ENCODE measurements around the gene GULP1.
"Not testable (repeated sequence)": the region's sequence is repeated elsewhere in the genome, so short reads cannot be mapped to it uniquely, and the experiment has no call there.

GULP1 gene

DNA sequence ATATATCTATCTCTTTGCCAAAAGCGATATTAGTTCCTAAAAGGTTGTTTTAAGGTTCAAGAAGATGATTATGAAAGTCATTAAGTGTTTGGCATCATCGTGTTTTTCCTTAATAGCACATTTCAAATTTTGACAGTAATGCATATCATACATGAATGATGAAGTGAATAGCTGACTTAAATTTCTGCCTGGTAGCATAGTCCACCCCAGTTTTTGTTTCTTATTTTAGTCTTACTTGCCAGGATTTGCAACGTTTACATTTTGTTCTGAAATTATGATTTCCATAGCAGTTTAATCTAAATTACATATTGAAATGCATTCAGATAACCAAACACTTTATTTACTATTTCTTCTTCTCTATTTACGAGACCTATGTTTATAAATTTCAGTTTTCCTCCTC is 201.1 kb downstream of the GULP1 start:
- DNase-seq = no peak

DNA sequence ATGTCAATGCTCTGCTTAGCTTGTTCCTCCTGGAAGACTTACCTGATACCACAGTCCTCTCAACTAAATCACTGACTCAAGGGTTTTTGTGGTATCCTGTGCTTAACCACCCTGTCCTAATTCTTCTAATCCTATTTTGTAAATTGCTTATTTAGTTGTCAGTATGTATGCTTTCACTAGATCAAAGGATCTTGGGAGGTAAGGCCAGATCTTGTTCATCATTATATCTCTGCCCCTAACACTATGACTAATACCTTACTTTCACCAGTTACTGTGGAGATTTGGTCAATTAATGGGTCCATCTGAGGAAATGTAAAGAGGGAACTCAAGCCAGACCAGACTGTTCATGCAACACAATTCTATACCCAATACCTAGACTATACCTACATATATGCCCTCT is 203.2 kb downstream of the GULP1 start:
- no peak for DNase-seq

DNA sequence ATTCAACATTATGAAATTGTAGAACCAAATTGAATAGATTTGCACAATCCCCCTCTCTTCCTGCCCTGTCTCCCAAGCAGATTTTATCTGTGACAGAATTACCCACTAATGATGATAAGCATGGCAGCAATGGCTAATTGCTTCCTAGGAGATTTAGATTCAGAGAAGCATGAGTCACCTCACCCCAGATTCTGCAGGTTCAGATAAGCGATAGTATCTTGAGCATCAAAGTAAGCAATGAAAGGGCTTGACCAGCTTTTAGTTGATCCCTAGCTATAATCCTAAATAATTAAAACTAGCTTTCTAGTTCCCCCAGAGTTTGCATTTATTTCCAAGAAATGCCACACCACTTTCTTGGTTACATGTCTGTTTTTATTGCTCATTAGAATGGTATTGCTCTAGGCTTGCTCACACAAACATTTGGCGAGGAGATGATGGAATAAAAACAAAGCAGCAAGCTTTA is 204.3 kb downstream of the GULP1 start:
- no peak for DNase-seq

DNA sequence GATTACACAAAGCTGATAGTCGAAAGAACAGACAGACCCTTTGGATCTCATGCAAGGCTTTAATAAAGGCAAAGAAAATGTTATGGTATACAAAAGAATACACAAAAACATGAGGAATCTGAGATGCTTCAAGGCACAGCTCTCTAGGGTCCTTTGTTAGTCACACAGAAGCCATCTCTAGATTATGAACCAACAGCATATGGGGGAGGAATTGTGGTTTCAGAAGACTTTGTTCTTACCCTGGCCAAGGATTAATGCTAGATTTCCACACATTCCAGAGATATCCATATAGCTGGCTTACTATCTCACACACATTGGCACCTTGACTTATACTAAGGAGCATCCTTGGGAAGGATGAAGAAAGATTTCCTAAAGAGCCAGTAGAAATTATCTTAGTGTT is 206.1 kb downstream of the GULP1 start:
- DNase-seq = no peak

DNA sequence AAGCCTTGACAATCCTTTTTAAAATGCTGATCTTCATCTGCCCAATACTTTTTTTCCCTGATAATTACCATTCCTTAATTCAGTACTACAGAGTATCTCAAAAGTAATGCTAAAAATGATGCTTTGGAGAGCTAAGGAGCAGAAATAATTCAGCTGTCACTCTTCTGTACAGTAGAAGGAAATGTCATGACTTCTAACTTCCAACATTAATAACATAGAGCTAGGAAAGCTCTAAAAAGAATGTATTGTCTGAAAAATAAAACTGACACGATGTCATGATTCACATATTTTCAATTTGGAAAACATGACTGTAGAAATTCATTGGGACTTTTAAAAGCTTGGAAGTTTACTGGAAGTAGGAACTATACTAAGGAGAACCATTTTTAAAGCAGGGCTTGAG is 212.3 kb downstream of the GULP1 start:
- no peak for DNase-seq

DNA sequence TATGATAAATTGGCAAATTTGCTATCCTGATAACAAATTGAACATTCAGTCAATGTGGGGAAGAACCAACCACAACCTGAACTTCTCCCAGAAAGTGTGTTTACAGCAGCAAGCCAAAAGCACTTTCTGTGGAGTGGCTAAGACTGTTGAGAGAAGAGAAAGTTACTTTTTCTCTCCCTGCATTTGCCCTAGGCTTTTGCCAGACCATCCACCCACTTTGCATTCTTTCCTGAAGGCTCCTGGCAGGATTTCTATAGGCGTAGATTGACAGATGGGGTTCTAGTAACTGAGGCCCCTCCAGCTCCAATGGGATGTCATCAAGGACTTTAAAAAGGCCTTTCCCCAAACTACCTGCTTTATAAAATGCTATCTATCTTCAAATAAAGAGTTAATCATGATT is 215.2 kb downstream of the GULP1 start:
- no peak for DNase-seq

DNA sequence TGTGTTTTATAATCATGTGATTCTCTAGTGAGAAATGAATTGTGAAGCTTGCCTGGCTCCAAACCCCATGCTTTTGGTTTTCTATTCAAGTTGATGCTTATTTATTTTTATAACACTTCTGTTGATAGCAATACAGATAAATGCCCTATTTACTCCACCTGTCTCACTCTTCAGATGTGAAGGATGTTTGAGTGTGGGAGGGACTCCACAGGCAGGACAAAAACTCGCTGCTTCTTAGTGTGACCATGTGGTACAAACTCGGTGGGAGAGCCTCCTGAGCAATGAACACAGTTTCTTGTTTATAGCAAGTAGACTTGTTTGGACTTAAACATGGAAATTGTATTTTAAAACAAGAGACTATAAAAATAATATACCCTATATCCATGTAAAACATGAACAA is 219.7 kb downstream of the GULP1 start:
- DNase-seq = no peak

DNA sequence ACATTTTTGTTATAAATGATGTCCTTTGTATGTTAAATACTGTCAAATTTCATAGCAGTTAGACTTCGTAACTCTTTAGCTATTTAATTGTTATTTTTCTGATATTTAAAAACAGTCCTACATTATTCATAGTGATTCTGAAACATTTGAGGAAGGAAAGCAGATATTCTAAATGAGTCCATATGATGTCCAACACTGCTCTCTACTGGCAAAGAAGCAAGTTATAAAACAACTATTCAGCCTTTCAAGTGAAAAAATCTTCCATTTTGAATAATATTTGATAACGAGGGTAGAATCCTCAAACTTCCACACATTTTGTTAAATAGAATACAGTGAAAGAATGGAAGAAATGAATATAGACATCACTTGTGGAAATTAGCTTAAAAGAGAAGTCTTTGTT is 220.8 kb downstream of the GULP1 start:
- peak; percentile 48 for DNase-seq

DNA sequence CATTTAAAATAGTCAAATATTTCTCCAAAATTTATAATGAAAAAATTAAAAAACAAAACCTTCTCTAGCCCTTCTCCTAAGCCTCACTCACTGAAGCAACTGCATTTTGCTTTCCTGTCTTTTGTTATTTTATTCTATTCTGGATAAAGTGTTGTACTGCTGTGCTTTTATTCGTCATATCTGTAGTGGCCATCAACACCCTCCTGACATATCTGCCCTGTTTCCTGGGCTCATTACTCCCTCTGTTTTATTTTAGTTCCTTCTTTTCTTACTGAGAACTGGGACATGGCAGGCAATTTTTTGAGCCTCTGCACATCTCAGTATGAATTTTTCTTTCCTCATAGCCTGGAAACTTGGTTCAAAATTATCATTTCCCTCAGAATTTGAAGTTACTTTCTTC is 224.2 kb downstream of the GULP1 start:
- no peak for DNase-seq

DNA sequence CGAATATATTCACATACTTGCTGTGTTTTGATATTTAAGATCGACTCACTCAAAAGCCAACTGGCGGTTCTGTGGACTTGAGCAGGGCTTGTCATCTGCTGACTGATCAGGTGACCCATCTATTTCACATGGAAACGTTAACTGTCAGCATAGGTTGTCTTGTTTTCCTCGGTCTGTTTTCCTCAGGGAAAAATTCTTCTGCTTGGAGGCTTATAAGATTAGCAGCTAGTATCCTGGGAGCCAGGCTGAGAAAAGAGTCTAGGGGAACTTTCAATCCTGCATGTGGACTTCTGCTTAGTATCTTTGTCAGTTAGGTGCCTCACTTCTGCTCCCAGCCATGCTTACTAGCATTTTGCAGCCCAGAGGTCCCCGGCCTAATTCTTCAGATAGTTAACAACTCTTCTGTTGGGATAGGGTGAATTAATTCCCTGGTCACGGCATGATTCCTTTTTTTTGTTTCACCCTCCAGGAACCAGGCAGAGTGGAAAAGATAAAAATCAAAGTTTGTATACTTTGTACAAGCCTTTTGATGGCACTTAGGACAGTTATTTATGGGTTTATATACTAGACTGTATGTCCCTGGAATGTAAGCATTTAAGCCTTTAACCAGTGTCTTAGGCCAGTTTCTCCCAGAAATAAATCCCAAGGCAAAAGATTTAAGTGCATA is 226.0 kb downstream of the GULP1 start:
- DNase-seq = no peak

DNA sequence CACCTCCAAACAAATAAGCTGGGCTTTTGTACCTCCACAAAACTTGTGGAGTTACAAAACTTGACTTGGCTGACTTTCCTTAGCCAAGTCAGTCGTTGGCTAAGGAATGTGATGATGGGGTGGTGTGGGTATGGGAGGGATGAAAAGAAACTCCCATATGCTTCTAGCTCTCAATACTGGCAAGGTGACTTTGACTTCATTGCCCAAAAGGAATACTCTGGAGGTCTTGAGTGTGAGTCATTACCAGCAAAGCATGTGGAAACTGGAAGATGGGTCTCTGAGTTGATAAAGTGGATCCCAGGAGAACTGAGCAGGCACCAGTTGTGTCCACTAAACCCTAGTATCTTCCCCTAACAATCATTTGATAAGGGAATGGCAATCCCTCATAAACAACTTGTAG is 226.7 kb downstream of the GULP1 start:
- no peak for DNase-seq

DNA sequence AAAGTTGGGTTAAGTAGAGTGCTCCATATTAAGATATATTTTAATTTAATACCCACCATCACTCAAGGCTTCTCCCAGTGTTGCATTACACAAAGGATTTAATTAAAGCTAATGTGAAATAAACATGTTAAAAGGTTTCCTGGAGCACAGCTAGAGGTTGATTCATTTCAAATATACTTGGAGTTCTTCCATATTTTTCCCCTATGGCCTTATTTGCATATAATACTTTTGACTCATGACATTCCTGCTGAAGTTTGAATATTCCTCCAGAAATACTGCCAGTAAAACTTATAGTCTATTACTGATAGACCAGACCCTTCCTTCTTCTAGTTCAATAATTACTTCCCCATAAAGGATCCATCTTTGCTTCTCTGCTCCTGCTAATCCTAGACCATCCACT is 227.5 kb downstream of the GULP1 start:
- no peak for DNase-seq

DNA sequence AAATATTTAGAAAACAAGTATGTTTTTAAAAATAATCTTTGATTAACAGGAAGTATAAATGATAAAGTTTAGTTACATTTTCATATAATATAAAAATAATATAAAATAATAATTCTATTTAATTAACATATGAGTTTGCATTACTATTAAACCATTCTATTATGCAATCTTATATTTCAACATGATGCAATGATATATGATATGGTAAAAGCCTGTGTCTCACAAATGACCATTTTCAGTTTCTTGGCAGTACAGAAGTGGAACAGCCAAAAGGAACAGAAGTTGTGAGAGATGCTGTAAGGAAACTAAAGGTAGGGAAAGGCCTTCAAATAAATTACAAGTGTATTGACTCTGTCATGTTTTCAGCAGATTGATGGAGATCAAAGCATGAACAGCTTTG is 230.8 kb downstream of the GULP1 start:
- DNase-seq = no peak

DNA sequence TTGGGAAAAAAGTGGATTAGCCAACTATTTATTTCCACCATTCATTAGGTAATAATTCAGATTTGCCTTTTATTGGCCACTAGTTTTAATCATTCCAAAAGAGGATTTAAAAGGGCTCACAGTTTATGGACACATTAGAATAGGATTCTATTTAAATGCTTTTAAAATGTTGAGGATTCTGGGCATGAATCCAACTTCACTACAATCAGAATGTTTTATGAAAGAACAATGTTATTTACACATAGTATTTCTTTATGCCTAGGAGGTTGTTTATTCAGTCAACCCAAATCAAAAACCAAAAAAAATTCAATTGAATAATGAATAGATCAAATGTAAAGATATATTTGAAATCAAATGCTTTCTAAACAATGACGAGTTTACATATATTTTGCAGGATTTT is 232.2 kb downstream of the GULP1 start:
- no peak for DNase-seq

DNA sequence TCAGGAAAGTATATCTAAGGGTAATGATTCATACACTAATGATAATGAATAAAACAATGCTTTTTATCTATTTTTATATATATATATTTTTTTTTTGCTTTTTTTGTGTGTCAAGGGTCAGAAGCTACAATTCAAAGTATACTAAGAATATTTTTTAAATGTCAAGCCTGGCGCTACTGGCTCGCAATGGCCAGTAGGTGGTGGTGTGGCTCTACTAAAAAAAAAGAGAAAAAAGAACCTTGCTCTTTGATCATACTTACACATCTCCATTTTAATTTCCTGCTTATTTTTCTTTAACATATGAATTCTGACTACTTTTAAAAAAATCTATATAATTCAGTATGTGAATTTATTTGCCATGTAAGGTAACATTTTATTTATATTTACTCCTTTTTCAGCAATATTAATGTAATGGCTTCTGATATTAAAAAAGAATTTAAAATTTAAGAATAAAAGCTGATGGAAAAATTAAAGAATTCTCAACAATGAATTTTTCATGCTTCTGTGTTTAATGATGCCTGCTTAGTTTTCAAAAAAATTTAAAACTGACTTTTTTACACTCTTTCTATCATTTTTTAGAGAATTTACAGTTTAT is 232.9 kb downstream of the GULP1 start:
- peak; percentile 78 for DNase-seq

DNA sequence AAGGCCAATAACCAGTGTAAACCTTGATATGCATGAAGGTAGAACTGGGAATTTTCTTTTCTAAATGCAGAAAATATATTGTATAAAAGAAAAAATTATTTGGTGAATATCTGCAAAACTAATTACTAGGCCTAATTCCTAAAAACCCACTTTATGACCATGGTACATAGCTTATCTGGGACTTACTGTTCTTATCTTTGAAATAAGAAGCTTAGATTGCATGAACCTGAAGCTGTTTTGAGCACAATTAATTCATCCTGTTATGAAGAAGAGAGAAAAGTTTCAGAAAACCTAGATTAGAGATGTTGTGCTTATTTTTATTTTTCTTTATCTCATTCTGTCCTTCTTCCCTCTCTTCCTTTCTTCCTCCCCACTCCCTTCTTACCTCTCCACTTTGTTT is 235.0 kb downstream of the GULP1 start:
- DNase-seq = no peak

DNA sequence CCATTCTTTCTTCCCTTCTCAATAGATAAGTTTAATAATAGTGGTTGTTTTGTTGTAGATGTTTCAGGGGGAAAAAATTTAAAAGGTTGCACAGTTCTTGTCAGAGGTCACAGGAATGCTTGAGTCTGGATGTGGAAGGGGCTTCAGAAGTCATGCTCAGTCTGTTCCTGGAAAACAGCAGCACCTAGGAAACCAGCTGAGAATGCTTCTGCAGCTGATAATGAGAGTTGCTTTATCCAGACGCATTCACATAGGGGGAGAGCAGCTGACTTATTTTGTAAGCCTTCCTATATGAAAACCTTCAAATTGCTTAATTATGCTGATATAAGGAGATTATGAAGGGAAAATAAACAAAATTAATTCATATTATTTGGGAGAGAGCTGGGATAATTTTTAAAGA is 235.5 kb downstream of the GULP1 start:
- no peak for DNase-seq

DNA sequence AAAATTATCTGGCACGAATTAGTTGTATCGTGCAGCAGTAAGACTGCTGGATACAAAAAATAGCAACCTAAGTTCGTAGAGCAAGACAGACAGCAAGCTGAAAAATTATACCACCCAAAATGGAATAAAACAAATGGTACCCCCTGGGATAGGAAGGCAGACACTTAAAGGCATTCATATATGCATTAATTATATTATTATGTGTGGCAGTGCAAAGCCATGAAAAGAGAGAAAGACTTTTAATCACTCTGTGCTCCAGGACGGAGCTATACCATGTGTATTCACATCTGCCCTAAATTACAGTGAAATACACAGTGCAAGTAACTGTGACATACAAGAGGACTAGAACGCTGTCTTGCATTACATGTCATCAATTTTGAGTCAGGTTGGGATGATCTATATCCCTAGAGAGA is 235.9 kb downstream of the GULP1 start:
- no peak for DNase-seq

DNA sequence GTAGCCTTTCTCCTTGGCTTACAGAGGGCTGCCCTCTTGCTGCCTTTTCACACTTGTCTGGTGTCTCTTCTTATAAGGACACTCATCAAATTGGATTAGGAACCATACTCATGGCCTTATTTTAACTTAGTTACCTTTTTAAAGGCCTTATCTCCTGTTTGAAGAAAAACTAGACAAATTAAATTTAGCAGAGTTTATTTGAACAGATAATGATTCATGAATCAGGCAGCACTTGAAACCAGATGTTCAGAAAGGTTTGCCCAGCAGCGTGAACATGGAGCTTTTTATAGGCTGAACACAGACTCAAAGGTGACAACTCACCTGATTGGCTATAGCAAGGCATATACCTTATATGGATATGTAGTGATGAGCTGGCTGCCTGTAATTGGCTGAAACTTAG is 238.0 kb downstream of the GULP1 start:
- DNase-seq = no peak

DNA sequence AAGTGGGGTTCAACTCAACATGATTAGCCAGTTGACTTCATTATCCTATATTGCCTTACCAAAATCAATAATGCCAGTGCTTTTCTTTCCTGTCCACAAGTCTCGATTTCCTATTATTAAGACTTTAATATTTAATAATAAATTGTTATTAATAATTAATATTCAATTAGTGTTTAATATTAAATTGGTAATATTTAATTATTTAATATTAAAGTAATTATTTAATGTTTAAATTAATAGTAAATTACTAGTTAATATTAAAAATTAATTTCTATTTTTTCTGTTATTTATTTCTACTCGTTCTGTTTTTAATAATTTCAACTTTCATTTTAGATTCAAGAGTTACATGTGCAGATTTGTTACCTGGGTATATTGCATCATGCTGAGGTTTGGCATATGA is 243.2 kb downstream of the GULP1 start:
- no peak for DNase-seq

DNA sequence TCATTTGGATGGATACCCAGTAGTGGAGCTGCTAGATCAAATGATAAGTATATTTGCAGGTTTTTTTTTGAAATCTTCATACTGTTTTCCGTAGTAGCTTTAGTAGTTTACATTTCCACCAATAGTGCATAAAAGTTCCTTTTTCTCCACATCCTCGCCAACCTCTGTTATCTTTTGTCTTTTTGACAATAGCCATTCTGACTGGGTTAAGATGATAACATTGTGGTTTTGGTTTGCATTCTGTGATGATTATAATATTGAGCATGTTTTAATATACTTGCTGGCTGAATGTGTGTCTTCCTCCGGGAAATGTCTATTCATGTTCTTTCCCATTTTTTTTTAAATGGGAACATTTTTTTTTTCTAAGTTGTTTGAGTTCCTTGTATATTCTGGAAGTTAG is 260.0 kb downstream of the GULP1 start:
- peak; percentile 85 for DNase-seq

DNA sequence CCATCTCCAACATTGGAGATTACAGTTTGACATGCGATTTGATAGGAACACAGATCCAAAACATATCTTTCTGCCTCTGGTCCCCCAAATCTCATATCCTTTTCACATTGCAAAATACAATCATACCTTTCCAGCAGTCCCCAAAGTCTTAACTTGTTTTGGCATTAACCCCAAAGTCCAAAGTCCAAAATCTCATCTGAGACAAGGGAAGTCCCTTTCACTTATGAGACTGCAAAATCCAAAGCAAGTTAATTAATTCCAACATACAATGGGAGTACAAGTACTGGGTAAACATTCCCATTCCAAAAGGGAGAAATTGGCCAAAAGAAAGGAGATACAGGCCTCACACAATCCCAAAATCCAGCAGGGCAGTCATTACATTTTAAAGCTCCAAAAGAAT is 265.4 kb downstream of the GULP1 start:
- DNase-seq = no peak

DNA sequence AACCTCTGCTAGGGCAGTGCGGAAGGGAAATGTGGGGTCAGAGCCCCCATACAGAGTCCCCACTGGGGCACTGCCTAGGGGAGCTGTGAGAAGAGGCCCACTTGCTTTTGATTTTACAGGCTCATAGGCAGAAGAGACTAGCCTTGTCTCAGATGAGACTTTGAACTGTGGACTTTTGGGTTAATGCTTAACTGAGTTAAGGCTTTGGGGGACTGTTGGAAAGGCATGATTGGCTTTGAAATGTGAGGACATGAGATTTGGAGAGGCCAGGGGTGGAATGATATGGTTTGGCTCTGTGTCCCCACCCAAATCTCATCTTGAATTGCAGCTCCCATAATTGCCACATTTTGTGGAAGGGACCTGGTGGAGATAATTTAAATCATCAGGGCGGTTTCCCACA is 267.8 kb downstream of the GULP1 start:
- not testable (repeated sequence) for DNase-seq

DNA sequence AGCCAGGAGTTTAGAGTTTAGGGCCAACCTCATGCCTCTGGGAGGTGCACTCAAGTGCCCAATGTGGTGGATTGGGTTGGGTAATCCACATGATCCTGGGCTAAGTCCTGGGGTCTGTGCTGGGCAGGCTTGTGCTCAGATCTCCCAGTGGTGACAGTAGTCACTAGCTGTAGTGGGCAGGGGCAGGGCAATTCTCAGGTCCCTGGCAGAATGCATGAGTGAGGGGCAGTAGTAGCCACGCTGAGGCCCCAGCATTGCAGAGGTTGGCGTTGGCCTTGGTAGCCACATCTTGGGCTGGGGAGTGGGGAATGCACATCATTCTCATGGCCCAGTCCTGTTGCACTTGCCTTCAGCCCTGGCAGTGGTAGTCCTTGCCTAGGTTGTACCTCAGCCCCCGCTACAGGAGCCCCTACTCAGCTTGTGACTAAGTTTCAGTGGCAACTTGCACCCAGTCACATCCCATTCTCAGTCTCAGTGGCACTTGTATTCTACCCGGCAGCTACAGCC is 269.9 kb downstream of the GULP1 start:
- no peak for DNase-seq
